HEK293 (cell line): ENCODE data around the gene LALBA.

Source experiments
- CTCF ChIA-PET: fragments of 350-600 bp; formaldehyde crosslinking; extraction: SDS; loops from one replicate; lab custom pipeline; 2021; ENCODE audit warnings: antibody characterized with exemption; lab: Yijun Ruan, JAX
- POLR2A ChIA-PET: fragments of 300-600 bp; formaldehyde crosslinking; extraction: SDS; loops from one replicate; lab custom pipeline; 2020; ENCODE audit warnings: antibody characterized with exemption, inconsistent platforms; lab: Yijun Ruan, JAX
- H3K27ac ChIP-seq: fragments of 200-500 bp; sonication (Bioruptor generic); 2 replicates; pipeline ENCODE4 v1.5.1; 2014; ENCODE audit warnings: low read depth, low read length, control low read depth, inconsistent platforms; ENCODE audit errors: extremely low read depth
- H3K36me3 ChIP-seq, 2 experiments: fragments of 200-500 bp in 1 of 2; sonication (Bioruptor generic) in 1 of 2; 1 replicate in 1 of 2; 2 replicates in 1 of 2; pipeline ENCODE4 v1.5.1; 2014 to 2017; ENCODE audit warnings: inconsistent platforms in 2 of 2, low read length in 2 of 2; ENCODE audit not compliant: control insufficient read depth in 2 of 2, insufficient read depth in 1 of 2
- H3K4me1 ChIP-seq: fragments of 200-500 bp; sonication (Bioruptor generic); 2 replicates; pipeline ENCODE4 v1.5.1; 2014; ENCODE audit warnings: mild to moderate bottlenecking, low read length, inconsistent platforms; ENCODE audit not compliant: control insufficient read depth, insufficient read depth
- H3K4me3 ChIP-seq: 2 replicates; pipeline ENCODE4 v1.5.1; 2011; ENCODE audit warnings: low read depth, mild to moderate bottlenecking, control low read depth, low read length, moderate library complexity
- H3K9me3 ChIP-seq: fragments of 200-500 bp; sonication (Bioruptor generic); 2 replicates; pipeline ENCODE4 v1.5.1; 2014; ENCODE audit warnings: low read depth, low read length, inconsistent platforms; ENCODE audit not compliant: control insufficient read depth, insufficient read depth
- MYNN ChIP-seq: fragments of 450-650 bp; formaldehyde crosslinking; IDR thresholded peaks from 2 replicates; pipeline ENCODE4 v1.5.1; 2016; ENCODE audit warnings: missing biosample characterization, missing genetic modification characterization, borderline replicate concordance
- RBAK ChIP-seq: fragments of 450-650 bp; formaldehyde crosslinking; IDR thresholded peaks from 2 replicates; pipeline ENCODE4 v1.5.1; 2016; ENCODE audit warnings: missing biosample characterization, missing genetic modification characterization
- SP2 ChIP-seq: fragments of 450-650 bp; formaldehyde crosslinking; IDR thresholded peaks from 2 replicates; pipeline ENCODE4 v1.5.1; 2016; ENCODE audit warnings: missing biosample characterization, missing genetic modification characterization
- YY1 ChIP-seq: fragments of 450-650 bp; formaldehyde crosslinking; IDR thresholded peaks from 2 replicates; pipeline ENCODE4 v1.5.1; 2018; ENCODE audit warnings: missing biosample characterization, missing genetic modification characterization
- ZBTB48 ChIP-seq: fragments of 450-650 bp; formaldehyde crosslinking; IDR thresholded peaks from 2 replicates; pipeline ENCODE4 v1.5.1; 2016; ENCODE audit warnings: missing biosample characterization, missing genetic modification characterization
- ZFP69B ChIP-seq: fragments of 450-650 bp; formaldehyde crosslinking; IDR thresholded peaks from 2 replicates; pipeline ENCODE4 v1.5.1; 2016; ENCODE audit warnings: missing biosample characterization, missing genetic modification characterization
- ZNF138 ChIP-seq: fragments of 450-650 bp; formaldehyde crosslinking; IDR thresholded peaks from 2 replicates; pipeline ENCODE4 v1.5.1; 2016; ENCODE audit warnings: missing biosample characterization, missing genetic modification characterization, borderline replicate concordance
- ZNF146 ChIP-seq: fragments of 450-650 bp; formaldehyde crosslinking; IDR thresholded peaks from 2 replicates; pipeline ENCODE4 v1.5.1; 2016; ENCODE audit warnings: missing biosample characterization, missing genetic modification characterization
- ZNF19 ChIP-seq: fragments of 450-650 bp; formaldehyde crosslinking; IDR thresholded peaks from 2 replicates; pipeline ENCODE4; 2016; ENCODE audit warnings: missing biosample characterization, missing genetic modification characterization, low read depth
- ZNF24 ChIP-seq: fragments of 450-650 bp; formaldehyde crosslinking; IDR thresholded peaks from 2 replicates; pipeline ENCODE4 v1.5.1; 2016; ENCODE audit warnings: missing biosample characterization, missing genetic modification characterization
- ZNF311 ChIP-seq: fragments of 450-650 bp; formaldehyde crosslinking; IDR thresholded peaks from 2 replicates; pipeline ENCODE4 v1.5.1; 2017; ENCODE audit warnings: missing biosample characterization, missing genetic modification characterization, borderline replicate concordance
- ZNF354C ChIP-seq: fragments of 450-650 bp; formaldehyde crosslinking; IDR thresholded peaks from 2 replicates; pipeline ENCODE4 v1.5.1; 2016; ENCODE audit warnings: missing biosample characterization, missing genetic modification characterization, low read depth, borderline replicate concordance
- ZNF391 ChIP-seq: fragments of 450-650 bp; formaldehyde crosslinking; IDR thresholded peaks from 2 replicates; pipeline ENCODE4 v1.5.1; 2016; ENCODE audit warnings: low read depth, missing biosample characterization, missing genetic modification characterization, borderline replicate concordance
- ZNF423 ChIP-seq: fragments of 450-650 bp; formaldehyde crosslinking; IDR thresholded peaks from 2 replicates; pipeline ENCODE4 v1.5.1; 2016; ENCODE audit warnings: missing biosample characterization, missing genetic modification characterization
- ZNF426 ChIP-seq: fragments of 450-650 bp; formaldehyde crosslinking; IDR thresholded peaks from 2 replicates; pipeline ENCODE4 v1.5.1; 2017; ENCODE audit warnings: missing biosample characterization, missing genetic modification characterization, mild to moderate bottlenecking, inconsistent platforms, moderate library complexity
- ZNF558 ChIP-seq: fragments of 450-650 bp; formaldehyde crosslinking; IDR thresholded peaks from 2 replicates; pipeline ENCODE4 v1.5.1; 2016; ENCODE audit warnings: missing biosample characterization, missing genetic modification characterization
- ZNF658 ChIP-seq: fragments of 450-650 bp; formaldehyde crosslinking; IDR thresholded peaks from 2 replicates; pipeline ENCODE4; 2016; ENCODE audit warnings: missing biosample characterization, missing genetic modification characterization
- ZNF707 ChIP-seq: fragments of 450-650 bp; formaldehyde crosslinking; IDR thresholded peaks from 2 replicates; pipeline ENCODE4 v1.5.1; 2016; ENCODE audit warnings: missing biosample characterization, missing genetic modification characterization
- ZNF830 ChIP-seq: fragments of 450-650 bp; IDR thresholded peaks from 2 replicates; pipeline ENCODE4 v1.5.0; 2018; ENCODE audit warnings: missing biosample characterization, missing genetic modification characterization, low read depth, mild to moderate bottlenecking, moderate library complexity
- TF ChIP-seq, protein P1 (sequence below): IDR thresholded peaks from 2 replicates; pipeline ENCODE4 v1.6.1; 2011; ENCODE audit warnings: mild to moderate bottlenecking, low read depth, low read length, borderline replicate concordance
- TF ChIP-seq, protein P2 (sequence below): fragments of 450-650 bp; formaldehyde crosslinking; IDR thresholded peaks from 2 replicates; pipeline ENCODE4 v1.5.1; 2016; ENCODE audit warnings: missing biosample characterization, missing genetic modification characterization
- TF ChIP-seq, protein P3 (sequence below): fragments of 450-650 bp; formaldehyde crosslinking; IDR thresholded peaks from 2 replicates; pipeline ENCODE4 v1.5.1; 2016; ENCODE audit warnings: missing biosample characterization, missing genetic modification characterization
- TF ChIP-seq, protein P4 (sequence below): fragments of 450-650 bp; formaldehyde crosslinking; IDR thresholded peaks from 2 replicates; pipeline ENCODE4 v1.5.1; 2016; ENCODE audit warnings: missing biosample characterization, missing genetic modification characterization

LALBA gene

DNA sequence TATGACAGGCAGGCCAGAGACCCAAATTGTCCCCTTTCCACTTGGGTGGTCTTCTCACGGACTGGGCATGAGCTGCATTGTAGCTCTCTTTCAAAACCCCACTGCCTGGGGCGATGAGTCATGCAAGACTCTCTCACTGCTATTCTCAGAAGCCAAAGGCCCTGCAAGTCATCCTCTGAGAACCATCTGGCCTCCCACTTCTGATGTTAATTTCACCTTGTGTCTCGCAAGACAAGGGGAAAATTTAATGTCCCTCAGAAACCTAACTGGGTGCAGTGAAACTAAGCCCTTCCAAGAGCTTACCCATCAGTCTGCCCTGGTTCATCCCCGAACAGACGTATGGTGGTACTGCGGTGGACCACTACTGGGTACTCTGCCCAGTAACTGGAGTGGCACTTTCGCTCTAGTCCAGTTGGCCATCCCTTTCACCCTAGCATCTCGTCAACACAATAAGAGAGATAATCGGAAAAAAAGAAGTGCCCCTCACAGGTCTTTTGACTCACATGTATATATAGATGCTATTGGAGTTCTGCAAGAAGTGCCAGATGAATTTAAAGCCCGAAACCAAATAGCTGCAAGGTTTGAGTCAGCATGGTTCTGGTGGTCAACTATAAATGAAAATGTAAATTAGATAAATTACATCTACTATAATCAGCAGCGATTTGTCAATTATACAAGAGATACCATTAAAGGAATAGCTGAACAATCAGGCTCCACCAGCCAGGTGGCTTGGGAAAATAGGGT, 31.3 kb upstream of the LALBA start:
- no peaks in the 10 kb centered on the region for H3K9me3 ChIP-seq
- TF ChIP-seq ZNF830 (tag by site-specific recombination) (no peak), YY1 (tag by site-specific recombination) (no peak), ZNF146 (tag by site-specific recombination) (no peak), ZBTB48 (no peak), ZNF24 (no peak)
- TF ChIP-seq, protein P1, sequence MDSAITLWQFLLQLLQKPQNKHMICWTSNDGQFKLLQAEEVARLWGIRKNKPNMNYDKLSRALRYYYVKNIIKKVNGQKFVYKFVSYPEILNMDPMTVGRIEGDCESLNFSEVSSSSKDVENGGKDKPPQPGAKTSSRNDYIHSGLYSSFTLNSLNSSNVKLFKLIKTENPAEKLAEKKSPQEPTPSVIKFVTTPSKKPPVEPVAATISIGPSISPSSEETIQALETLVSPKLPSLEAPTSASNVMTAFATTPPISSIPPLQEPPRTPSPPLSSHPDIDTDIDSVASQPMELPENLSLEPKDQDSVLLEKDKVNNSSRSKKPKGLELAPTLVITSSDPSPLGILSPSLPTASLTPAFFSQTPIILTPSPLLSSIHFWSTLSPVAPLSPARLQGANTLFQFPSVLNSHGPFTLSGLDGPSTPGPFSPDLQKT, result no peak
- TF ChIP-seq, protein P2, sequence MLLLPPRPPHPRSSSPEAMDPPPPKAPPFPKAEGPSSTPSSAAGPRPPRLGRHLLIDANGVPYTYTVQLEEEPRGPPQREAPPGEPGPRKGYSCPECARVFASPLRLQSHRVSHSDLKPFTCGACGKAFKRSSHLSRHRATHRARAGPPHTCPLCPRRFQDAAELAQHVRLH (tag by site-specific recombination), result no peak
- no peaks in the 10 kb centered on the region for H3K4me1 ChIP-seq
- CTCF ChIA-PET, result interaction anchor here (1.1 to 3.6 kb wide), 3 partner anchors 17 to 194 kb away, joined by 3 to 26 read pairs (median 5); no protein-coding TSS in a partner anchor
- POLR2A ChIA-PET, result no interaction called here
- H3K4me3 ChIP-seq, result no peak overlapping the region
- H3K27ac ChIP-seq, result no peak overlapping the region
- H3K36me3 ChIP-seq, result no peaks in the 10 kb centered on the region

DNA sequence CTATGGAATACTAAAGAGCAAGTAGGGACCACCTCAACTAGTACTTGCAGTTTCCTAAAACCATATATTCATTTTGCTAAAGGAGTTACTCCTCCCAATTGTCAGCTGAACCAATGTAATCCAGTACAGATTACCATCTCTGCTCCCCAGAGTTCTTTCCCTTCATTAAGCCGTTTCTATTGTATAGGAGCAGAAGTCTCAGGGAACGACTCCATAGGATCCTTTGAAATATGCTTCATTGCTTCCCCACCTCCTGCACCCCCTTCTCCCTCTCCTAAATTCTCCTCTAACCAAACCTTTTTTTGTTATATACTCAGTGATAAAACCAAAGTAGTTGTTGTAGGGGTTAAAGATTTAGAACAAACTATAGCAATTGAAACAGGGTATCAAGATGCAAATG, 30.7 kb upstream of the LALBA start:
- Histone ChIP-seq H3K4me3 (no peak overlapping the region), H3K9me3 (no peaks in the 10 kb centered on the region), H3K4me1 (no peaks in the 10 kb centered on the region), H3K36me3 (no peaks in the 10 kb centered on the region), H3K27ac (no peak overlapping the region)
- ChIA-PET CTCF (interaction anchor here (1.1 to 3.6 kb wide), 3 partner anchors 18 to 194 kb away, joined by 3 to 26 read pairs (median 5); no protein-coding TSS in a partner anchor), POLR2A (no interaction called here)
- no peak for TF ChIP-seq ZNF138
- no peak for TF ChIP-seq MYNN
- TF ChIP-seq ZNF426, result no peak
- TF ChIP-seq ZNF423, result no peak
- no peak for TF ChIP-seq ZNF558
- TF ChIP-seq ZNF311 (tag by site-specific recombination), result no peak
- no peak for TF ChIP-seq SP2 (tag by site-specific recombination)
- TF ChIP-seq, protein P3, sequence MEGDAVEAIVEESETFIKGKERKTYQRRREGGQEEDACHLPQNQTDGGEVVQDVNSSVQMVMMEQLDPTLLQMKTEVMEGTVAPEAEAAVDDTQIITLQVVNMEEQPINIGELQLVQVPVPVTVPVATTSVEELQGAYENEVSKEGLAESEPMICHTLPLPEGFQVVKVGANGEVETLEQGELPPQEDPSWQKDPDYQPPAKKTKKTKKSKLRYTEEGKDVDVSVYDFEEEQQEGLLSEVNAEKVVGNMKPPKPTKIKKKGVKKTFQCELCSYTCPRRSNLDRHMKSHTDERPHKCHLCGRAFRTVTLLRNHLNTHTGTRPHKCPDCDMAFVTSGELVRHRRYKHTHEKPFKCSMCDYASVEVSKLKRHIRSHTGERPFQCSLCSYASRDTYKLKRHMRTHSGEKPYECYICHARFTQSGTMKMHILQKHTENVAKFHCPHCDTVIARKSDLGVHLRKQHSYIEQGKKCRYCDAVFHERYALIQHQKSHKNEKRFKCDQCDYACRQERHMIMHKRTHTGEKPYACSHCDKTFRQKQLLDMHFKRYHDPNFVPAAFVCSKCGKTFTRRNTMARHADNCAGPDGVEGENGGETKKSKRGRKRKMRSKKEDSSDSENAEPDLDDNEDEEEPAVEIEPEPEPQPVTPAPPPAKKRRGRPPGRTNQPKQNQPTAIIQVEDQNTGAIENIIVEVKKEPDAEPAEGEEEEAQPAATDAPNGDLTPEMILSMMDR (tag by site-specific recombination), result no peak
- no peak for TF ChIP-seq ZFP69B (tag by site-specific recombination)
- TF ChIP-seq ZNF19 (tag by site-specific recombination), result no peak
- TF ChIP-seq ZNF391 (tag by site-specific recombination), result no peak
- no peak for TF ChIP-seq ZNF354C (tag by site-specific recombination)
- TF ChIP-seq, protein P4, sequence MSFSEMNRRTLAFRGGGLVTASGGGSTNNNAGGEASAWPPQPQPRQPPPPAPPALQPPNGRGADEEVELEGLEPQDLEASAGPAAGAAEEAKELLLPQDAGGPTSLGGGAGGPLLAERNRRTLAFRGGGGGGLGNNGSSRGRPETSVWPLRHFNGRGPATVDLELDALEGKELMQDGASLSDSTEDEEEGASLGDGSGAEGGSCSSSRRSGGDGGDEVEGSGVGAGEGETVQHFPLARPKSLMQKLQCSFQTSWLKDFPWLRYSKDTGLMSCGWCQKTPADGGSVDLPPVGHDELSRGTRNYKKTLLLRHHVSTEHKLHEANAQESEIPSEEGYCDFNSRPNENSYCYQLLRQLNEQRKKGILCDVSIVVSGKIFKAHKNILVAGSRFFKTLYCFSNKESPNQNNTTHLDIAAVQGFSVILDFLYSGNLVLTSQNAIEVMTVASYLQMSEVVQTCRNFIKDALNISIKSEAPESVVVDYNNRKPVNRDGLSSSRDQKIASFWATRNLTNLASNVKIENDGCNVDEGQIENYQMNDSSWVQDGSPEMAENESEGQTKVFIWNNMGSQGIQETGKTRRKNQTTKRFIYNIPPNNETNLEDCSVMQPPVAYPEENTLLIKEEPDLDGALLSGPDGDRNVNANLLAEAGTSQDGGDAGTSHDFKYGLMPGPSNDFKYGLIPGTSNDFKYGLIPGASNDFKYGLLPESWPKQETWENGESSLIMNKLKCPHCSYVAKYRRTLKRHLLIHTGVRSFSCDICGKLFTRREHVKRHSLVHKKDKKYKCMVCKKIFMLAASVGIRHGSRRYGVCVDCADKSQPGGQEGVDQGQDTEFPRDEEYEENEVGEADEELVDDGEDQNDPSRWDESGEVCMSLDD (tag by site-specific recombination), result no peak
- TF ChIP-seq ZNF707 (tag by site-specific recombination), result no peak
- TF ChIP-seq RBAK, result no peak
- TF ChIP-seq ZNF658, result no peak
